BLaER1 treated with 17β-estradiol and CSF1 and Interleukin-3, amounts not matched to agents 10 nM and 100 nM (cell line): ENCODE results near the gene TEX51.

Source experiments
- H3K27ac ChIP-seq, 11 experiments: shearing (Covaris generic); formaldehyde crosslinking; 2 replicates each; pipeline ENCODE4 v1.8.1; 2022
- H3K27me3 ChIP-seq, 11 experiments: shearing (Covaris generic); formaldehyde crosslinking; 2 replicates each; pipeline ENCODE4 v1.8.1; 2022
- H3K36me3 ChIP-seq, 11 experiments: shearing (Covaris generic); formaldehyde crosslinking; 2 replicates each; pipeline ENCODE4 v1.8.1; 2022
- H3K4me1 ChIP-seq, 10 experiments: shearing (Covaris generic); formaldehyde crosslinking; 2 replicates each; pipeline ENCODE4 v1.8.1; 2022
- H3K4me2 ChIP-seq, 11 experiments: shearing (Covaris generic); formaldehyde crosslinking; 2 replicates each; pipeline ENCODE4 v1.8.1; 2022
- H3K4me3 ChIP-seq, 10 experiments: shearing (Covaris generic); formaldehyde crosslinking; 2 replicates each; pipeline ENCODE4 v1.8.1; 2022
- H3K9ac ChIP-seq, 11 experiments: shearing (Covaris generic); formaldehyde crosslinking; 2 replicates each; pipeline ENCODE4 v1.8.1; 2022
- H3K9me3 ChIP-seq, 11 experiments: shearing (Covaris generic); formaldehyde crosslinking; replicated peaks in 1 of 11; 2 replicates each; pipeline ENCODE4 v1.8.1; 2022
- H4K20me1 ChIP-seq, 11 experiments: shearing (Covaris generic); formaldehyde crosslinking; 2 replicates each; pipeline ENCODE4 v1.8.1; 2022
- Cebpa-rat ChIP-seq, 11 experiments: shearing (Covaris generic); IDR thresholded peaks; 2 replicates each; pipeline ENCODE4 v1.8.1; 2022

Gene TEX51

DNA sequence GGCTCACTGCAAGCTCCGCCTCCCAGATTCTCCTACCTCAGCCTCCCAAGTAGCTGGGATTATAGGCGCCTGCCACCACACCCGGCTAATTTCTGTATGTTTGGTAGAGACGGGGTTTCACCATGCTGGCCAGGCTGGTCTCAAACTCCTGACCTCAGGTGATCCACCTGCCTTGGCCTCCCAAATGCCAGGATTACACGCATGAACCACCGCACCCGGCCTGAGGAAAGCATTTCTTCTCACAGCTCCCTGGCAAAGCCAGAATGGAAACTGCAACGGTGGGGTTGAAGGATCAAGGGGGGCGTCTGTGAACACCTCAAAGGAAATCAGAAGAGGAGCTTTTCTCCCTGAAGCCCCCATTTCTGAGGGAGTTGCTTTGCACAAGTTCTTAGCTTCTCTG is 11.2 kb upstream of the TEX51 start:
- no peak for TF ChIP-seq Cebpa-rat (IDR thresholded peaks at IDR 0.05)

DNA sequence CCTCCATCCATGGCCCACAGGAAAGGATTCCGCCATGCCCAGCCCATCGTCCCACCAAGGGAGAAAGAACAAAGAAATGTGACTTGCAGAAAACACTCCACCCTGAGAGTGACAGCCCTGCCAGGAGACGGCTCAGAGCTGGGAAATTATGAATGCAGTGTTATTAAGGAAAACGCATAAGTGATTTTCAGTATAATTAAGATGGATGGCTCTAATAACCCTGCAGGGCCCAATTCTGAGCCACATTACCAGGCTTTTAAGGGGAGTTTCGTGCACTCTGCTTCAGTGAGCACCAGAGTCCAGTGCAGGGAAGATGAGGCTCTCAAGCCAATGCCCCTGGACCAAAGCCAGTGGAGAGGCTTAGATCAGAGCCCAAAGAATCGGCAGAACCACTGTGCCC is 10.6 kb upstream of the TEX51 start:
- no peaks in the 10 kb centered on the region for H3K9me3 ChIP-seq
- no peaks in the 10 kb centered on the region for H3K27me3 ChIP-seq
- no peak for TF ChIP-seq Cebpa-rat (IDR thresholded peaks at IDR 0.05)
- H3K4me2 ChIP-seq, result no peak overlapping the region
- H3K27ac ChIP-seq, result no peak overlapping the region
- H3K36me3 ChIP-seq, result no peaks in the 10 kb centered on the region
- H3K4me1 ChIP-seq, result peaks cover 0 to 13% (median 0%) of the 10 kb centered on the region in 10 experiments; a peak in 3 of 20 replicates
- H3K9ac ChIP-seq, result no peak overlapping the region
- H3K4me3 ChIP-seq, result no peak overlapping the region
- H4K20me1 ChIP-seq, result no peaks in the 10 kb centered on the region

More for the DNA sequence above, 11.2 kb upstream of the TEX51 start:
- H3K4me3 ChIP-seq, result no peak overlapping the region
- H4K20me1 ChIP-seq, result no peaks in the 10 kb centered on the region
- H3K9me3 ChIP-seq, result no peaks in the 10 kb centered on the region
- no peaks in the 10 kb centered on the region for H3K36me3 ChIP-seq
- H3K27me3 ChIP-seq, result no peaks in the 10 kb centered on the region
- no peak overlapping the region for H3K27ac ChIP-seq
- no peak overlapping the region for H3K9ac ChIP-seq
- peaks cover 0 to 13% (median 0%) of the 10 kb centered on the region in 10 experiments; a peak in 3 of 20 replicates for H3K4me1 ChIP-seq
- H3K4me2 ChIP-seq, result no peak overlapping the region

DNA sequence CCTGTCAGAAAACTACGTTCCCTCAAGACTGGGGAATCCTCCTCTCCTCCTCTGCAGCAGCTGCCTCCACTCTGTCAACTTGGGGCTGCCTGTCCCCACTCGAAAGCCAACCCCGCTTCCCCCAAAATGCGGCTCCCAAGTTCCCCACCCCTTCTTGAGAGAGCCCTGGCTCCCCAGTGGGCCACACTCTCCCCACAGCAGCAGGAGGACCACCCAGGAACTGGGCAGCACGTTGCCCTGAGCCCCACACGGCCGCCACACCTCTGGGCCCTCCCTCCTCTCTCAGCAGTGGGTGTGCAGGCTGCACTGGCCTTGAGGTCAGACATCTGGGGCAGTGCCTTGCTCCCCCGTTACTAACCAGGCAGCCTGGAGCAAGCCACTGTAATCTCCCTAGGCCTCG is 9.6 kb upstream of the TEX51 start:
- Histone ChIP-seq H3K27me3 (no peaks in the 10 kb centered on the region), H3K36me3 (no peaks in the 10 kb centered on the region)

DNA sequence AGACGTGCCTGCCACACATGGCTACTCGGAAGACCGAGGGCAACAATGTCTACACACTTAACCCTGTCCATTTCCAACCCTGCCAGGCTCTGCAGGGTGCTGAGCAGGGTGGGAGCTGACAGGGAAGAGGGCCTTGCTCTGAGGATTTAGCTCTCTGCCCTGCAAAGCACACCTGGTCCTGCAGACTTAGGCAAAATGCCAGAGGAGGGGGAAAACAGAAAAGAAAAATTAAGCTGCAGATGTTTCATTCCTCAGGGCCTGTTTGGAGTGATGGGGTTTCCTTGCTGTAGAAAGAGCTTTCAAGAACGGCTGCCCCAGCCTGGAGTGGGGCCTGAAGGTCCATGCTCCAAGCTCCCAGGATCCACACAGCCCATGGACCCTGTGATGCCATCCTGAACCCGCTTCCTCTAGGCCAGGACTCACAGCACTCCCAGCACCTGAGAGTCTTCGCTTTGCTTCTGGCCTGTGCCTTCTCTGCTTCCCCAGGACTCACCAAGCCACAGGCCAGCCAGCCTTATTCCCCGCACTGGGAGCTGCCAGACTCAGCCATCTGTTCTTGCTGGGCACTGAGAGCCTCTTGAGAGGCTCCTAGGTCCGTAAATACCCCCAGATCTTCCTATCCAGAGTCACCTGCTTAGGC is 9.1 kb upstream of the TEX51 start:
- Histone ChIP-seq H3K36me3 (no peaks in the 10 kb centered on the region), H3K9ac (no peak overlapping the region), H4K20me1 (no peaks in the 10 kb centered on the region), H3K9me3 (no peaks in the 10 kb centered on the region), H3K27me3 (no peaks in the 10 kb centered on the region), H3K4me1 (peaks cover 0 to 13% (median 0%) of the 10 kb centered on the region in 10 experiments; a peak in 3 of 20 replicates), H3K27ac (no peak overlapping the region), H3K4me3 (no peak overlapping the region), H3K4me2 (no peak overlapping the region)
- TF ChIP-seq Cebpa-rat (IDR thresholded peaks at IDR 0.05), result no peak

More for the DNA sequence above, 9.6 kb upstream of the TEX51 start:
- Histone ChIP-seq H3K9me3 (no peaks in the 10 kb centered on the region), H3K4me2 (0 out of 22 replicates have a peak overlapping the region, but pooled peaks of 1 of the 11 experiments have one; percentile 7), H4K20me1 (no peaks in the 10 kb centered on the region), H3K4me3 (no peak overlapping the region), H3K4me1 (peaks cover 0 to 13% (median 0%) of the 10 kb centered on the region in 10 experiments; a peak in 3 of 20 replicates), H3K27ac (no peak overlapping the region), H3K9ac (no peak overlapping the region)
- no peak for TF ChIP-seq Cebpa-rat (IDR thresholded peaks at IDR 0.05)

DNA sequence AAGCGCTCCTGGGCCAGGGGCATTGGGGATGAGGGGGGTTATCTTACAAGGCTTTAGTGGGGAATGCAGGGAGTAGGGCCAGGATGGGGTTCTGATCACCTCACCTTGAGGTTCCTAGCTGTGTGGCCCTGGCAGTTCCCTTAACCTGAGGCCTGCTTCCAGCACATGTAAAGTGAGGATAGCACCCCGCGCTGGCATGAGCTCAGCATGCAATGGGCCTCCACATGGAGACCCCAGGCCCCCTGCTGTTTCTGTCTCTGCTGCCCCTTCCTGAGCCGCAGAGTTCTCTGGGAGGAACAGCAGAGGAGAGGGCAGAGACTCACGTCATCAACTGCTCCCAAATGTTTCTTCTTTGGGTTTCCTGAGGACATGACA is 8.6 kb upstream of the TEX51 start:
- H3K27me3 ChIP-seq, result no peaks in the 10 kb centered on the region
- H4K20me1 ChIP-seq, result no peaks in the 10 kb centered on the region
- H3K9ac ChIP-seq, result no peak overlapping the region
- peaks cover 0 to 13% (median 0%) of the 10 kb centered on the region in 10 experiments; a peak in 3 of 20 replicates for H3K4me1 ChIP-seq
- H3K36me3 ChIP-seq, result no peaks in the 10 kb centered on the region
- no peak overlapping the region for H3K4me3 ChIP-seq
- H3K9me3 ChIP-seq, result no peaks in the 10 kb centered on the region
- no peak for TF ChIP-seq Cebpa-rat (IDR thresholded peaks at IDR 0.05)
- H3K4me2 ChIP-seq, result no peak overlapping the region
- H3K27ac ChIP-seq, result no peak overlapping the region

DNA sequence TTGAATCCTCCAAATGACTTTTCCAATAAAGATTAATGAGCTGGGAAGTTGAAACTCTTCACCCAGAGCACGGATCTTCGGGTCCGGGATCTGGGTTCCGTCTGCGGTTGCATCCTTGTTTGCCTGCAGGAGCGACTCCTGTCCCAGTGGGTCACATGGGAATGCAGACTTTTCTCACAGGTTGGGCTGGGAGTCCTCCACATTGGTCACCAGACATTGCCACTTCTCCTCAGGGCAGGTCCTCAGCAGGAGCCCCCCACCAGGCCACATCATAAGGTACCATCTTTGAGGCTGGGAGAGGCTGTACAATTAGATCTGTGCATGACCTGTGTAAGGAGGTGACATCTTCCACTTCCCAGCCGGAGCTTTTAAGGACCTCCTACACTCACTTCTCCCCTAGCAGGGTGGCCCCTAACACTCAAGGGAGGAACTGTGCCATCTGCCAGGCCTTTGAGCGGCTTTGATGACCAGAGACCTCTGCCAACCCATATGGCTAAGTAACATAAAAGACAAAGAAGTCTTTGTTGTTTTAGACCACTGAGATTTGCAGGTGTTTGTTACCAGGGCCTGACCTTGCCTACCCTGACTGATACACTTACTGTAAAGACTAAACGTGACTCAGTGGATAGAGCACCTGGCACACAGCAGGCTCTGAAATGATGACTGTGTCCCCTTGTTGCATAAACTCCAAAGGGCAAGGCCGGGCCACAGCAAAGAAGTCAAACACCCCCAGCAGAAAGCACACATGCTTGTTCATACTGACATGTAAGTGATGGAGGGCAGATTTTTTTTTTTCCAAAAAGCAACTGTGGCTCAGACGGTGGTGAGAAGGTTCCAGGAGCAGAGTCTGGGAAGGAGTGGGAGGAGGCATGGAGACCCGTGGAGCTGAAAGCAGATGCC is 7.9 kb upstream of the TEX51 start:
- no peak overlapping the region for H3K4me2 ChIP-seq
- no peaks in the 10 kb centered on the region for H3K9me3 ChIP-seq
- no peak for TF ChIP-seq Cebpa-rat (IDR thresholded peaks at IDR 0.05)
- no peaks in the 10 kb centered on the region for H3K36me3 ChIP-seq
- peaks cover 0 to 13% (median 0%) of the 10 kb centered on the region in 10 experiments; a peak in 3 of 20 replicates for H3K4me1 ChIP-seq
- no peaks in the 10 kb centered on the region for H3K27me3 ChIP-seq
- H3K27ac ChIP-seq, result no peak overlapping the region
- no peaks in the 10 kb centered on the region for H4K20me1 ChIP-seq
- H3K4me3 ChIP-seq, result no peak overlapping the region
- H3K9ac ChIP-seq, result no peak overlapping the region

DNA sequence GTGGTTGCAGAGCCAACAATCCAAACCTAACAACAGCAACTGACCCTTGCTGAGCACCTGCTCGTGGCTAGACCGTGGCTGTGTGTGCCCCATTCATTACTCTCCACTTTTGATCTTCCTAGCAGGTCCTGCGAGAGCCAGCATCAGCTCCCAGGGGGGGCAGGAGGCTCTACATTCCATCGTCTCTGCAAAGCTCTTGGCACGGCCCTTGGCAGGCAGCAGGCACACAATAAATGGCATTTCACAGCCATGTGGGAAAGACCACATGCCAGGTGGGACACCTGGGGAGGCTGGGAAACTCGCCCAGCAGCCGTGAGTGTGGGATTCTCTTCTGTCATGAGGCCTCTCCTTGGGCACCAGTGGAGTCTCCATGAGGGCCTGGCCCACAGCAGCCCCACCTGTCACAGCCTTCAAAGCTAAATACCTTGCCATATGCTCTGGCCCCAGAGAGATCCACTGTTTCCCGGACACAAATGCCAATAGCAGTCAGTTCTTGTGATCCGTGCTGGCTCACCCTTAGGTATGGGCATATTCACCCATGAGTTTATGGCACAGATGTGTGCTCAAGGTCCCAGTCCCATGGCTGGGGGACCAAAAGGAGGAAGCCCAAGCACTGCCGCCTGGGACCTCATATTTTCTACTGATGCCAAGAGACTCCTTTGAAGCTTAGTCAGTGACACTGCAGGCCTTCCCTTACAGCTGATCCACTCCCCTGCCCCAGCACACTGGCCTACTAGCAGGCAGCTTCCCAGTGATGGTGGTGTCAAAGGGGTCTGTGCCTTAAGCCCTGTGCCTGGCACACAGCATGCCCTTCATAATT is 6.8 kb upstream of the TEX51 start:
- no peaks in the 10 kb centered on the region for H3K36me3 ChIP-seq
- no peak overlapping the region for H3K4me2 ChIP-seq
- H3K4me1 ChIP-seq, result peaks cover 0 to 10% (median 0%) of the 10 kb centered on the region in 10 experiments; a peak in 1 of 20 replicates
- H3K27ac ChIP-seq, result no peak overlapping the region
- no peaks in the 10 kb centered on the region for H3K27me3 ChIP-seq
- H3K4me3 ChIP-seq, result no peak overlapping the region
- no peak overlapping the region for H3K9ac ChIP-seq
- TF ChIP-seq Cebpa-rat (IDR thresholded peaks at IDR 0.05), result no peak
- H3K9me3 ChIP-seq, result no peaks in the 10 kb centered on the region
- H4K20me1 ChIP-seq, result no peaks in the 10 kb centered on the region

DNA sequence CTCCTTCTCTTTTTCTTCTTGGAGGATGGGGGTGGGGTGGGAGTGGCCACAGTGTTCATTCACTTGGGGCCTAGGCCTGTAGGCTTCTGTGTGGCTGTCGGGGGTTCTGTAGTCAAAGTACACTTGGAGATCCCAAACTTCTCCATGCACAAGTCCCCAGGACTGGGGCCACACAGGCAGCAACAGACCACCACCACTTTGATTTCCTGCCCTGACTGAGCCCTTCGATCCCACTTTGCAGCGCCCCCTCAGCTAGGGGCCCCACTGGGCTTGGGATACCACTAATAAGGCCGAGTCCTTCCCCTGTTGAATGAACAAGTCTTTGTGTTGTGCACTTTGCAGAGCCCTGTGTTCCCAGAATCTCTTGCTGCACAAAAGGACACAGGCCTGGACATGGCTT is 5.5 kb upstream of the TEX51 start:
- Histone ChIP-seq H3K27ac (no peak overlapping the region), H4K20me1 (no peaks in the 10 kb centered on the region), H3K4me1 (peaks cover 0 to 10% (median 0%) of the 10 kb centered on the region in 10 experiments; a peak in 1 of 20 replicates), H3K9ac (no peak overlapping the region), H3K4me2 (no peak overlapping the region), H3K4me3 (no peak overlapping the region), H3K9me3 (no peaks in the 10 kb centered on the region), H3K27me3 (no peaks in the 10 kb centered on the region), H3K36me3 (no peaks in the 10 kb centered on the region)
- no peak for TF ChIP-seq Cebpa-rat (IDR thresholded peaks at IDR 0.05)

DNA sequence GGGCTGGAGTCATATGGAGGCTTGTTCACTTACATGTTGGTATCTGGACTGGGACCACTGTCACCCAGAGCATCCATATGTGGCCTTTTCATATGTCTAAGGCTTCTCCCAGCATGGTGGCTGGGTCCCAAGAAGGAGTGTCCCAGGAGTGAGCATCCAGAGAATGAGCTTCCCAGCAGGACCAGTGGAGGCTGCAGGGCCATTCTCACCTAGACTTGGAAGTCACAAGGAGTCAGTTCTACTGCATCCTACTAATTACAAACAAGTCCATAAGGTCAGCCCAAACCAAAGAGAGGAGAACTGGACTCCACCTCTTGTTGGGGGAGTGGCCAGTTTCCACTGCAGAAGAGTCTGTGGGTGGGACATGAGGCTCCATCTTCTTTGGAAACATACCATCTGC is 5.1 kb upstream of the TEX51 start:
- Histone ChIP-seq H3K9ac (no peak overlapping the region), H4K20me1 (no peaks in the 10 kb centered on the region), H3K4me3 (no peak overlapping the region), H3K4me2 (no peak overlapping the region), H3K4me1 (peaks cover 0 to 7% (median 0%) of the 10 kb centered on the region in 10 experiments; a peak in 1 of 20 replicates), H3K36me3 (no peaks in the 10 kb centered on the region), H3K9me3 (no peaks in the 10 kb centered on the region), H3K27me3 (no peaks in the 10 kb centered on the region), H3K27ac (no peak overlapping the region)
- no peak for TF ChIP-seq Cebpa-rat (IDR thresholded peaks at IDR 0.05)
